Measurements from ENCODE around the gene BTNL3. TPM values are rescaled to one million over a fixed set of nuclear protein-coding genes. Genes with fewer than 3 reads are reported as not detected.

BTNL3 gene
- total RNA-seq, 1 experiment from 2014 or later = not detected

- intact Hi-C loops (cut with micrococcal nuclease) = no loop called here
- ChIA-PET POLR2A (interaction anchor here (0.7 kb wide), 1 partner anchor 114 kb away, joined by 3 read pairs; no protein-coding TSS in a partner anchor), CTCF (interaction anchor here (0.6 kb wide), 1 partner anchor 260 kb away, joined by 3 read pairs; no protein-coding TSS in a partner anchor)
- no peak for DNase-seq (ENCODE audit: unreplicated experiment)
- peaks cover 65% of the 10 kb centered on the region for H3K27me3 Mint-ChIP-seq (ENCODE audit: insufficient read depth, unreplicated experiment)
- BruUV-seq (replicated peaks) = no TSS peak
- no peak overlapping the region for H3K4me3 Mint-ChIP-seq (ENCODE audit: unreplicated experiment)
- H3K4me1 Mint-ChIP-seq (ENCODE audit: insufficient read depth, unreplicated experiment) = no peaks in the 10 kb centered on the region
- no peak overlapping the region for H3K27ac Mint-ChIP-seq (ENCODE audit: low read depth, unreplicated experiment)
- TF ChIP-seq CTCF (IDR thresholded peaks at IDR 0.05; ENCODE audit: unreplicated experiment) = no peak
- no peaks in the 10 kb centered on the region for H3K9me3 Mint-ChIP-seq (ENCODE audit: unreplicated experiment)
- no peaks in the 10 kb centered on the region for H3K36me3 Mint-ChIP-seq (ENCODE audit: insufficient read depth, unreplicated experiment)
Observed at GRCh38 chr5:181042036-181042713, 53.5 kb downstream of the BTNL3 start.

- no peak for DNase-seq (ENCODE audit: unreplicated experiment)
- intact Hi-C loops (cut with micrococcal nuclease) = no loop called here
- no peak for TF ChIP-seq CTCF (IDR thresholded peaks at IDR 0.05; ENCODE audit: unreplicated experiment)
- CTCF ChIA-PET = interaction anchor here (0.6 to 1.7 kb wide), 2 partner anchors 170 to 260 kb away, joined by 3 read pairs; no protein-coding TSS in a partner anchor
- POLR2A ChIA-PET = no interaction called here
- no peaks in the 10 kb centered on the region for H3K36me3 Mint-ChIP-seq (ENCODE audit: insufficient read depth, unreplicated experiment)
- H3K4me3 Mint-ChIP-seq (ENCODE audit: unreplicated experiment) = no peak overlapping the region
- H3K9me3 Mint-ChIP-seq (ENCODE audit: unreplicated experiment) = no peaks in the 10 kb centered on the region
- no TSS peak for BruUV-seq (replicated peaks)
- H3K27ac Mint-ChIP-seq (ENCODE audit: low read depth, unreplicated experiment) = no peak overlapping the region
- peaks cover 65% of the 10 kb centered on the region for H3K27me3 Mint-ChIP-seq (ENCODE audit: insufficient read depth, unreplicated experiment)
- no peaks in the 10 kb centered on the region for H3K4me1 Mint-ChIP-seq (ENCODE audit: insufficient read depth, unreplicated experiment)
Observed at GRCh38 chr5:181042722-181043121, 54.1 kb downstream of the BTNL3 start.

- H3K36me3 Mint-ChIP-seq (ENCODE audit: insufficient read depth, unreplicated experiment) = no peaks in the 10 kb centered on the region
- no peaks in the 10 kb centered on the region for H3K4me1 Mint-ChIP-seq (ENCODE audit: insufficient read depth, unreplicated experiment)
- H3K27ac Mint-ChIP-seq (ENCODE audit: low read depth, unreplicated experiment) = no peak overlapping the region
- DNase-seq (ENCODE audit: unreplicated experiment) = peak; percentile 30
- CTCF ChIA-PET = interaction anchor here (1.0 to 1.7 kb wide), 2 partner anchors 171 to 175 kb away, joined by 3 to 4 read pairs; no protein-coding TSS in a partner anchor
- no TSS peak for BruUV-seq (replicated peaks)
- no peak overlapping the region for H3K4me3 Mint-ChIP-seq (ENCODE audit: unreplicated experiment)
- peaks cover 57% of the 10 kb centered on the region for H3K27me3 Mint-ChIP-seq (ENCODE audit: insufficient read depth, unreplicated experiment)
- POLR2A ChIA-PET = no interaction called here
- intact Hi-C loops (cut with micrococcal nuclease) = no loop called here
- H3K9me3 Mint-ChIP-seq (ENCODE audit: unreplicated experiment) = no peaks in the 10 kb centered on the region
- TF ChIP-seq CTCF (IDR thresholded peaks at IDR 0.05; ENCODE audit: unreplicated experiment) = no peak
Observed at GRCh38 chr5:181043285-181044092, 54.8 kb downstream of the BTNL3 start.

GRCh38 chr5:181044093-181044599 is 55.5 kb downstream of the BTNL3 start:
- POLR2A ChIA-PET = no interaction called here
- Mint-ChIP-seq H3K27me3 (ENCODE audit: insufficient read depth, unreplicated experiment) (peaks cover 54% of the 10 kb centered on the region), H3K4me1 (ENCODE audit: insufficient read depth, unreplicated experiment) (peaks cover 2% of the 10 kb centered on the region), H3K9me3 (ENCODE audit: unreplicated experiment) (no peaks in the 10 kb centered on the region), H3K27ac (ENCODE audit: low read depth, unreplicated experiment) (no peak overlapping the region), H3K4me3 (ENCODE audit: unreplicated experiment) (no peak overlapping the region), H3K36me3 (ENCODE audit: insufficient read depth, unreplicated experiment) (no peaks in the 10 kb centered on the region)
- CTCF ChIA-PET = interaction anchor here (1.0 to 1.7 kb wide), 2 partner anchors 172 to 176 kb away, joined by 3 to 4 read pairs; no protein-coding TSS in a partner anchor
- TF ChIP-seq CTCF (IDR thresholded peaks at IDR 0.05; ENCODE audit: unreplicated experiment) = no peak
- BruUV-seq (replicated peaks) = no TSS peak
- intact Hi-C loops (cut with micrococcal nuclease) = no loop called here
- no peak for DNase-seq (ENCODE audit: unreplicated experiment)
